ENCODE results near the gene SLITRK6. TPM values are rescaled to one million over a fixed set of nuclear protein-coding genes. Genes with fewer than 3 reads are reported as not detected.
"Not testable (repeated sequence)": the region's sequence is repeated elsewhere in the genome, so short reads cannot be mapped to it uniquely, and the experiment has no call there.

Gene SLITRK6
- total and polyA plus RNA-seq, 4 donors = 1.3 to 26.7 (median 3.9) TPM

GRCh38 chr13:85755123-85755522 is 44.1 kb downstream of the SLITRK6 start:
- ATAC-seq (ENCODE audit: insufficient read depth, low FRiP score) (no peak), DNase-seq (no peak)
- 71 to 97% methylated on average over 2 of the region's 2 CpGs for WGBS, 2 donors
- Histone ChIP-seq H3K9ac (ENCODE audit: insufficient read depth in 1 of 2, low read length in 2 of 2) (no peak overlapping the region), H3K36me3 (ENCODE audit: control insufficient read depth in 4 of 4, insufficient read depth in 4 of 4, low read length in 4 of 4) (no peaks in the 10 kb centered on the region), H3K27me3 (ENCODE audit: control insufficient read depth in 3 of 3, insufficient read depth in 3 of 3, low read length in 2 of 3) (no peaks in the 10 kb centered on the region), H3K27ac (ENCODE audit: low read depth in 1 of 2, low read length in 1 of 2) (no peak overlapping the region), H3K4me3 (no peak overlapping the region), H3K4me1 (ENCODE audit: control insufficient read depth in 5 of 5, insufficient read depth in 5 of 5, low read length in 5 of 5) (no peaks in the 10 kb centered on the region), H3K9me3 (ENCODE audit: control insufficient read depth in 4 of 4, insufficient read depth in 3 of 4, low read length in 3 of 4) (no peaks in the 10 kb centered on the region)
- TF ChIP-seq, protein P1, sequence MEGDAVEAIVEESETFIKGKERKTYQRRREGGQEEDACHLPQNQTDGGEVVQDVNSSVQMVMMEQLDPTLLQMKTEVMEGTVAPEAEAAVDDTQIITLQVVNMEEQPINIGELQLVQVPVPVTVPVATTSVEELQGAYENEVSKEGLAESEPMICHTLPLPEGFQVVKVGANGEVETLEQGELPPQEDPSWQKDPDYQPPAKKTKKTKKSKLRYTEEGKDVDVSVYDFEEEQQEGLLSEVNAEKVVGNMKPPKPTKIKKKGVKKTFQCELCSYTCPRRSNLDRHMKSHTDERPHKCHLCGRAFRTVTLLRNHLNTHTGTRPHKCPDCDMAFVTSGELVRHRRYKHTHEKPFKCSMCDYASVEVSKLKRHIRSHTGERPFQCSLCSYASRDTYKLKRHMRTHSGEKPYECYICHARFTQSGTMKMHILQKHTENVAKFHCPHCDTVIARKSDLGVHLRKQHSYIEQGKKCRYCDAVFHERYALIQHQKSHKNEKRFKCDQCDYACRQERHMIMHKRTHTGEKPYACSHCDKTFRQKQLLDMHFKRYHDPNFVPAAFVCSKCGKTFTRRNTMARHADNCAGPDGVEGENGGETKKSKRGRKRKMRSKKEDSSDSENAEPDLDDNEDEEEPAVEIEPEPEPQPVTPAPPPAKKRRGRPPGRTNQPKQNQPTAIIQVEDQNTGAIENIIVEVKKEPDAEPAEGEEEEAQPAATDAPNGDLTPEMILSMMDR (IDR thresholded peaks at IDR 0.05; ENCODE audit: control extremely low read depth, extremely low read depth) = no peak

DNA sequence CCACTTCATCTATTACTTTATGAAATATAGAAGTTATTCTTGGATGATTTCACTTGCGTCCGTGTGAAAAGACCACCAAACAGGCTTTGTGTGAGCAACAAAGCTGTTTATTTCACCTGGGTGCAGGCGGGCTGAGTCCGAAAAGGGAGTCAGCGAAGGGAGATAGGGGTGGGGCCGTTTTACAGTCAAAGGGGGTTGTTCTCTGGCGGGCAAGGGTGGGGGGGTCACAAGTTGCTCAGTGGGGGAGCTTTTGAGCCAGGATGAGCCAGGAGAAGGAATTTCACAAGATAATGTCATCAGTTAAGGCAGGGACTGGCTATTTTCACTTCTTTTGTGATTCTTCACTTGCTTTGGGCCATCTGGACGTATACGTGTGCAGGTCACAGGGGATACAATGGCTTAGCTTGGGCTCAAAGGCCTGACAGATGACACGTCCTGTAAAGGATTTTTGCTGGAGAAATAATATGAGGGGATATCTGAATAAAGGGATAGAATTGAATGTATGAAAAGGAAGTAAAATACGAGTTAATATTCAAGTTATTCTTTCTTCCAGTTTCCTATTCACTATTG is 55.9 kb downstream of the SLITRK6 start:
- not testable (repeated sequence) for DNase-seq; H3K27me3 ChIP-seq (ENCODE audit: control insufficient read depth in 3 of 3, insufficient read depth in 3 of 3, low read length in 2 of 3); H3K9ac ChIP-seq (ENCODE audit: insufficient read depth in 1 of 2, low read length in 2 of 2); H3K4me1 ChIP-seq (ENCODE audit: control insufficient read depth in 5 of 5, insufficient read depth in 5 of 5, low read length in 5 of 5); H3K4me3 ChIP-seq; ATAC-seq (ENCODE audit: insufficient read depth, low FRiP score); H3K27ac ChIP-seq (ENCODE audit: low read depth in 1 of 2, low read length in 1 of 2); H3K36me3 ChIP-seq (ENCODE audit: control insufficient read depth in 4 of 4, insufficient read depth in 4 of 4, low read length in 4 of 4); H3K9me3 ChIP-seq (ENCODE audit: control insufficient read depth in 4 of 4, insufficient read depth in 3 of 4, low read length in 3 of 4)
- WGBS, 2 donors = 66 to 88% methylated on average over 11 of the region's 11 CpGs
